Measurements from ENCODE around the gene RTRAF. TPM values are rescaled to one million over a fixed set of nuclear protein-coding genes. Genes with fewer than 3 reads are reported as not detected.
A peak's percentile ranks its signal among the peaks of the same experiment; 100 is the strongest.

RTRAF gene
- total RNA-seq: 100 to 1,000 TPM; 138 to 190 TPM

DNA sequence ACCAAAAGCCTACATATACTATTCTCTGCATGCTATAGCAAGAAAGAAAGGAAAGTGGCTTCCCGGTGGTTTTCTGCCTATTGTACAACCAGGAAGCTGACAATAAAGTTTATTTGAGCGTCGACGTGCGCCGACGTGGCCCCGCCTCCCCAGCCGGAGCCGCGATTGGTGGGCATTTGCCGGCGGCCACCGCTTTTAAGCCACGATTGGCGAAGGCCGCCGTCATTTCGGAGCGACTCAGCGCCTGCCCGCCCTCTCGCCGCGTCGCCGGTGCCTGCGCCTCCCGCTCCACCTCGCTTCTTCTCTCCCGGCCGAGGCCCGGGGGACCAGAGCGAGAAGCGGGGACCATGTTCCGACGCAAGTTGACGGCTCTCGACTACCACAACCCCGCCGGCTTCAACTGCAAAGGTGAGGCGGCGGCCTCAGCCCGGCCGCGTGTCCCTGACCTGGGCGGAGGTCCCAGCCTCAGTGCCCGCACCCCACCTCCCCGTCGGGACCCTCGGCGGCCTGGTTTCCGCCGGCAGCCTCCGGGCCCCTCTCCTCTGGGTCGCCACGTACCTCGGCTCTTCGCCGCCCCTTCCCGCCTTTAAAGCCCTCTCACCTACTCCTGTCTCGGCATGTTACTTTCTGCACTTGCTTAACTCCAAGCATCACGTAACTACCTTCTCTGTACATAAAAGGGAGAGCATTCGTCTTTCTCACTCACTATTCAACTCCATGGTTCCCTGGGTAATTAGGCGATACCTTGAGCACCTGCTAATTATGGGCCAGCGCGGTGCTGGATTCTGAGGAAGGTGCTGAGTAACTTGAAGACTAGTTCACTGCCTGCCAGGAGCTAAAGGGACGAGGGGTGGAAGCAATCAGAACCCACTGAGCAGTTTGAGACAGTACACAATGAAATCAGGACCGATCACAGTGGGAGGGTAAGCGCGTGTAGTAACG lies at the start of gene RTRAF:
Gene RTRAF (plus strand): TSS at position 254 of the 942 bp plus-strand sequence. CDS start 94 bp downstream, at position 348.
- Mint-ChIP-seq H3K9me3 (no peaks in the 10 kb centered on the region), H3K4me3 (peak within 1 kb of the TSS; percentile 92), H3K27ac (peak within 1 kb of the TSS; percentile 94), H3K36me3 (ENCODE audit: low read depth) (peaks cover 37% of the 10 kb centered on the region), H3K27me3 (no peaks in the 10 kb centered on the region), H3K4me1 (peaks cover 18% of the 10 kb centered on the region)
- peak; percentile 99 for ATAC-seq (replicated peaks)

DNA sequence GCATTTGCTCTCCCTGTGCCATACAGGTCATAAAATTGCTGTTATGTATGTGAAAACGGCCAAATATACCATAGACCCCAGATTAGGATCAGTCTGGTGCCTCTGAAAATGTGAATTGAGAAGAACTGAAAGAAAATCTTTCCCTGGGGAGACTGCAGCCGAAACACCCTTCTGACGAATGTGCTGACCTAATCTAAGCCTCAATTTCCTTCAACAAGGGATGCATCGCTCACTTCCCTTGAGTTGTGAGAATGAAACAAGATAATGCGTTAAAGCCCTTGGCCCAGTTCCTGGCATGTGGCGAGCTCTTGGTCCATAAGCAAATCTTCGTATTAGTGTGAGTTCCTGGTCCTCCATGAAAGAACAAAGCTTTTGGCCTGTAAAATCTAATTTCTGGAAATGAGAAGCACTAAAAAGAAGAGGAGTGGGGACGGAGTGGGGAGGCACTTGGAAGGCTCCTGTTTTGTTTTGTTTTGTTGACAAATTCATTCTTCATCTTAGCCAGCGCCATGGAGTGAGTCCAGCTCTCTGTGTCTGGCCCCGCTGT lies 49.5 kb upstream of the RTRAF start:
- Mint-ChIP-seq H3K4me1 (peaks cover 28% of the 10 kb centered on the region), H3K36me3 (ENCODE audit: low read depth) (peaks cover 55% of the 10 kb centered on the region), H3K27ac (peak overlapping the region; percentile 69), H3K9me3 (no peaks in the 10 kb centered on the region), H3K27me3 (no peaks in the 10 kb centered on the region), H3K4me3 (peak overlapping the region; percentile 50)
- peak; percentile 65 for ATAC-seq (replicated peaks)

DNA sequence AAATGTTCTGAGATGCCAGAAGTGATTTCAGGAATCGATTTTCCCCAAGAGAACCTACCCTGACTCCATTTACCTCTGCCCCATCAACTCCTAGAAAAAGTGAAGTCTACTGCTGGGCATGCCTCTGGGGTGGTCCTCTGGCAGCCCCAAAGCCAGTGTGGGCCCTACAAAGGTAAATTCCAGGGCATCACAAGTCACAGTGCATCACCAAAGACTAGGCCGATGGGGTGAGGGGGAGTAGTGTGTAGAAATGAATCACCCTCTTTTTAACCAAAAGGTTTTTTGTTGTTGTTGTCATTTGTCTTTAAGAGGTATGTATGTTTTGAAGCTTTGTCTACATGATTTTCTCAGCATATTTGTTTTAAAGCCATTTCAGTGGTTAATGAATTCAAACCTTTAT lies 46.4 kb upstream of the RTRAF start:
- peak; percentile 79 for ATAC-seq (replicated peaks)

DNA sequence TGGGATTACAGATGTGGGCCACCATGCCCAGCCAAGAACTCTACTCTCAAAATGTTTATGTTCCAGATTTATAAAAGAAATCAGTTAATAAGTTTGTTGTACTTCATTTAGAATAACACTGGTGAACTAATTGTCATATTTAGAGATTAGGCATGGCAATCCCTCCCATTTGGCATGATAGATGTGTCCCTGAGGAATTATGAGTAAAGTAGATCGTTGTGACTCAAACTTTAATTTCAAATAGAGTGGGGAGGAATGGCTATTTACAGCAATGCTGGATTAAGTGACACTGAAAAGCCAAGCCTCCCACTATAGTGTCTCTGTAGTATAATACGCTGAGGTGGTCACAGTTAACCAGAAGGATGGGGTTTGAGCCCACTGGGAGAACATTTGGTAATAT lies 39.3 kb upstream of the RTRAF start:
- no peaks in the 10 kb centered on the region for H3K27me3 Mint-ChIP-seq
- ATAC-seq (replicated peaks): no peak
- no peak overlapping the region for H3K4me3 Mint-ChIP-seq
- peaks cover 9% of the 10 kb centered on the region for H3K4me1 Mint-ChIP-seq
- peak overlapping the region; percentile 17 for H3K27ac Mint-ChIP-seq
- H3K36me3 Mint-ChIP-seq (ENCODE audit: low read depth): peaks cover 75% of the 10 kb centered on the region
- peaks cover 4% of the 10 kb centered on the region for H3K9me3 Mint-ChIP-seq

More for the DNA sequence above, 46.4 kb upstream of the RTRAF start:
- Mint-ChIP-seq H3K27ac (peak overlapping the region; percentile 85), H3K4me3 (peak overlapping the region; percentile 17), H3K27me3 (no peaks in the 10 kb centered on the region), H3K4me1 (peaks cover 33% of the 10 kb centered on the region), H3K9me3 (peaks cover 4% of the 10 kb centered on the region), H3K36me3 (ENCODE audit: low read depth) (peaks cover 73% of the 10 kb centered on the region)

DNA sequence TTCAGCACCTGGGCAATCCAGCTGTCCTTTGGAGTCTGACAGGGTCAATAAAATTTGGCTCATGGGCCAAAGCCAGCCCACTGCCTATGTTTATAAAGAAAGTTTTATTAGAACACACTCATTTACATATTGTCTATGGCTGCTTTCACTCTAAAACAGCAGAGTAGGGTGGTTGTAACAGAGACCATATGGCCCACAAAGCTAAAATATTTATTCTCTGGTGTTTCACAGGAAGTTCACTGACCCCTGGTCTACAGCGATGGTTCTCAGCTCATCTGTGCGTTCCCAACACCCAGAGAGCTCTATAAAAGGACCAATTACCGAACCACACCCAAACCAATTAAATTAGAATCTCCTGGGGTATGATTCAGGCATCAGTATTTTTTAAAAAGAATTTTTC lies 37.7 kb upstream of the RTRAF start:
- H3K4me1 Mint-ChIP-seq: peaks cover 5% of the 10 kb centered on the region
- H3K36me3 Mint-ChIP-seq (ENCODE audit: low read depth): peaks cover 75% of the 10 kb centered on the region
- no peaks in the 10 kb centered on the region for H3K27me3 Mint-ChIP-seq
- H3K4me3 Mint-ChIP-seq: no peak overlapping the region
- H3K9me3 Mint-ChIP-seq: no peaks in the 10 kb centered on the region
- H3K27ac Mint-ChIP-seq: no peak overlapping the region
- ATAC-seq (replicated peaks): no peak

DNA sequence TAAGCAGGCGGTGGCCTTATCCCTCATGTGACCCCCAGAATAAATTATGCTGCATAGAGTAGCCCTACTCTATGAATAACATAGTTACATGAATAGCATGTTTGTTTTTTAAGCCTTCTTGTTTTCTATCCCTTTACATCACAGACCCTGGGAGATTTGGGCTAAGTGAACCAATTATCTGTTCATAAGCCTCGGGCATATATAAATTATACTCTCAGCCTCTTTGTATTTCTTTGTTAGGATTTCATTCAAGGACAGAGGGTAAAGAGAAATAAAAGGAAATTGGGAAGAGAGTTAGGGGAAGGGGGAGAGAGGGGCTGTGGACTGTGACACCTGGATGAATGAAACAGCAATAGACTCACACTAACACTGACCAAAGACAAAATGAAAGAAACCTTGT lies 35.3 kb upstream of the RTRAF start:
- no peak overlapping the region for H3K4me3 Mint-ChIP-seq
- no peak for ATAC-seq (replicated peaks)
- H3K4me1 Mint-ChIP-seq: peaks cover 11% of the 10 kb centered on the region
- H3K36me3 Mint-ChIP-seq (ENCODE audit: low read depth): peaks cover 99% of the 10 kb centered on the region
- no peaks in the 10 kb centered on the region for H3K27me3 Mint-ChIP-seq
- H3K9me3 Mint-ChIP-seq: peaks cover 7% of the 10 kb centered on the region
- peak overlapping the region; percentile 31 for H3K27ac Mint-ChIP-seq

DNA sequence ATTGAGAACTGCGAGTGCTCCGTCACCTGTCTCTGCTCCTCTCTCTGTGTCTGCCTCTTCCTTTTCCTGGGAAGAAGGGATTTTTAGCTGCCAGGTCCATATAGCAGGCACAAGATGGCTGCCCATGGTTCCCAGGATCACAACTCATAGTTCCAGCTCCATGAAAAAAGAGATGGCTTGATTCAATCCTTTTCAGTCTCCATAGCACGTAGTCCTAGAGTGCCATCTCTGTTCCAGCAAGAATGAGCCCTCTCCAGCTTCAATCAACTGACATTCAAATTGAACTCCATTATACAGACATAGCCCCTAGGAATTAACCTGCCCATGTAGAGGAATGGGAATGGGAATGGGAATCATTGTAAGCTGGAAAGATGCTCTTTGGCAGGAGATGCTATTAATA lies 34.7 kb upstream of the RTRAF start:
- H3K4me3 Mint-ChIP-seq: no peak overlapping the region
- no peak overlapping the region for H3K27ac Mint-ChIP-seq
- ATAC-seq (replicated peaks): no peak
- peaks cover 100% of the 10 kb centered on the region for H3K36me3 Mint-ChIP-seq (ENCODE audit: low read depth)
- peaks cover 9% of the 10 kb centered on the region for H3K9me3 Mint-ChIP-seq
- H3K4me1 Mint-ChIP-seq: peaks cover 16% of the 10 kb centered on the region
- H3K27me3 Mint-ChIP-seq: no peaks in the 10 kb centered on the region

DNA sequence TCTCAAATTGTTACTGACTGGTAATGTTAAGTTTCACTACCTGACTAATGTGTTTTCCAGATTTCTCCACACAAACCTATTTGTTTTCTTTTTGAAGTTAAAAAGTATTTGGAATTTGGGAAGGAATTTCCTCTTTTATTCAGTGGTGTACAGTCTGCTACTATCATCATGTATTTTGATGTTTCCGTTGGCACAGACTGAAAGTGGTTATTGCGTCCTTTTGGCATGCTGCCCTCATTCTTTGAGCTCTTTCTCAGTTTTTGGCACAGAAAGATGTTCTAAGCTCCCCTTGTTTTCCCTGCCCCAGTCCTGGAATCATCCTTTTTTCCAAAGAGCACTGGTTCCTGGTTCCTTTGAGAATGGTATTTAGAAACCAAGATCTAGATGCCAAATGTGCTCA lies 31.4 kb upstream of the RTRAF start:
- no peak for ATAC-seq (replicated peaks)
- H3K9me3 Mint-ChIP-seq: peaks cover 9% of the 10 kb centered on the region
- H3K27me3 Mint-ChIP-seq: no peaks in the 10 kb centered on the region
- H3K36me3 Mint-ChIP-seq (ENCODE audit: low read depth): peaks cover 97% of the 10 kb centered on the region
- no peak overlapping the region for H3K4me3 Mint-ChIP-seq
- no peak overlapping the region for H3K27ac Mint-ChIP-seq
- H3K4me1 Mint-ChIP-seq: peaks cover 37% of the 10 kb centered on the region

DNA sequence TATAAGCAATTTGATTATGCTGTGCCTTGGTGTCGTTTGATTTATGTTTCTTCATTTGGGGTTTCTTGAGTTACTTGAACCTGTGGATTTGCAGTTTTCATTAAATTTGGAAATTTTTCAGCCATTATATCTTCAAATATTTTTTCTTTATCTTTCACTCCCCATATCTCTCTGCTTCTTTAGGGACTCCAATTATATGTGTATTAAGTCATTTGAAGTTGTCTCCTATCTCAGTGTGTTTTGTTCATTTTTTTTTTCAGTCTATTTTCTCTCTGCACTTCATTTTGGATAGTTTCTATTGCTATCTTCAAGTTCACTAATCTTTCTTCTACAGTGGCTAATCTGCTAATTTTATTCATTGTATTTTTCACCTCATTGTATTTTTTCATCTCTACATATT lies 29.4 kb upstream of the RTRAF start:
- Mint-ChIP-seq H3K36me3 (ENCODE audit: low read depth) (peaks cover 97% of the 10 kb centered on the region), H3K4me1 (peaks cover 35% of the 10 kb centered on the region), H3K27ac (peak overlapping the region; percentile 16), H3K27me3 (no peaks in the 10 kb centered on the region), H3K4me3 (no peak overlapping the region), H3K9me3 (peaks cover 9% of the 10 kb centered on the region)
- ATAC-seq (replicated peaks): no peak

DNA sequence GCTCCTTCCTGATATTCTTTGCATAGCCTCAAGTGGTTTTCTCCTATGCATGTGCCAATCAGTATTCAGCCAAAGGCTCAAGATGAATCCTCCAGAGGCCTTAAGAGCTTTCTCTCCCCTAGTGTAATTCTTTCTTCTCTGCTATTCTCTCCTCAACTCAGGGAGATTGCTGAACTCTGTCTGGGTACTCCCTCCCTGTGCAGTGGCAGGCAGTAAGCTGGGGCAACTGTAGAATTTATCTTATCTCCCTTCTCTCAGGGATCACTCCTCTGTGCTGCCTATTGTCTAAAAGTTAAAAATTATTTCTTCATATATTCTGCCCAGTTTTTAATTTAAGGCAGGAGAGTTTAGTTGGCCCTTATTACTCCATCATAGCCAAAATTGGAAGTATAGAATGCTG lies 28.5 kb upstream of the RTRAF start:
- Mint-ChIP-seq H3K4me1 (peaks cover 35% of the 10 kb centered on the region), H3K27ac (peak overlapping the region; percentile 23), H3K36me3 (ENCODE audit: low read depth) (peaks cover 97% of the 10 kb centered on the region), H3K9me3 (peaks cover 9% of the 10 kb centered on the region), H3K4me3 (no peak overlapping the region), H3K27me3 (no peaks in the 10 kb centered on the region)
- no peak for ATAC-seq (replicated peaks)

DNA sequence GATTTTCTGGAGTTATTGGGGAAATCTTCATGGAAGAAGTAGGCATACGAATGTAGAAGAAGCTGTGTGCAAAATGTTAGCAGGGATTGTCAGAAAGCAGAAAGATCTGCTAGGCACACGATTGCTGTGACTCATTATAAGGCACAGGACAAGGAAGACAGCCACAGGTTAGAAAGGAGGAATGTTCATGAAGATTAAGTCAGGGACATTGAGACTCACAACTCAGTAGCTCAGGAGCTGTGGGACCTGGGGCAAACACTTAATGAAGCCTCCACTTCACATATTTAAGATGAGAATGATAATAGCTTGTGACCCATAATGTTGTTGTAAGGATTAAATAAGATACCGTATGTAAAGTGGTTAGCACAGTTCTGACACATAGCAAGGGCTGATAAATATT lies 26.6 kb upstream of the RTRAF start:
- H3K27ac Mint-ChIP-seq: peak overlapping the region; percentile 49

DNA sequence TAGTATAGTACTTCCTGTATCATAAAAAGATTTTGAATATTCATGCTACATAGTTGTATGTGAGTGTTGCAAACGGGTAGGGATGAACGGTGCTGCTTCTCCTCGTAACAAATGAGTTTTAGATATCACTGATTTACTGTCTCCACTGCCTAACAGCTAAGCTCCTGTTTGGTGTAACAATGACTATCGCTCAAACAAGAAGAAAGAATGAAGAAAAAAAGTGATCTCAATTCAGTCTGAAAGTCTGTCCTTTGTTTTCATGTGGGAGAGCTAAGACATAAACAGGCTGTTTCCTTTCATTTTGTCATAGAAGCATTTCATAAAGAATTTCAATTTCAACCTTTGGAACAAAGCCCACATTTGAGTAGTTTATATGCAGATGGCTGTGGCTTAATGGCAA lies 26.1 kb upstream of the RTRAF start:
- ATAC-seq (replicated peaks): no peak

More for the DNA sequence above, 26.6 kb upstream of the RTRAF start:
- peaks cover 35% of the 10 kb centered on the region for H3K4me1 Mint-ChIP-seq
- no peaks in the 10 kb centered on the region for H3K27me3 Mint-ChIP-seq
- no peak for ATAC-seq (replicated peaks)
- H3K4me3 Mint-ChIP-seq: peak overlapping the region; percentile 2
- H3K36me3 Mint-ChIP-seq (ENCODE audit: low read depth): peaks cover 94% of the 10 kb centered on the region
- H3K9me3 Mint-ChIP-seq: peaks cover 9% of the 10 kb centered on the region

DNA sequence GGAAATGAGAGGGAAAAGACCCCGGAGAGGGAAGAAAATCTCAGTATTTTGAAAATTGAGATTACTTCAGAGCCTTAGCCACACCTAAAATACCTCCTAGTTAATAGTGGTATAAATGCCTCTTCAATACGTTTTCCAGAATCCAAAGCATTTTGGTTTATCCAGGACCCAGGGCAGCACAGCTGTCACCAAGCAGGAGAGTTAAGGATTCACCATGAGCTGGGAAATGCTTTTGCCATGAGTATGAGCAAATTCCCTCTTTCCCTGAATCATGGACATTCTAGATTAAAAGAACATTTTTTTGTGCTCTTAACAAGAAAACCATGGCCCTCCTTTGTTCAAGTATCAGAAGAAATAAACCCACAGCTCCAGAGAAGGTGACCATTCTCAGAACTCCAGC lies 21.8 kb upstream of the RTRAF start:
- Mint-ChIP-seq H3K27ac (no peak overlapping the region), H3K4me1 (peaks cover 3% of the 10 kb centered on the region), H3K27me3 (no peaks in the 10 kb centered on the region), H3K4me3 (no peak overlapping the region), H3K36me3 (ENCODE audit: low read depth) (peaks cover 76% of the 10 kb centered on the region), H3K9me3 (no peaks in the 10 kb centered on the region)
- ATAC-seq (replicated peaks): no peak

More for the DNA sequence above, 26.1 kb upstream of the RTRAF start:
- Mint-ChIP-seq H3K9me3 (peaks cover 6% of the 10 kb centered on the region), H3K36me3 (ENCODE audit: low read depth) (peaks cover 94% of the 10 kb centered on the region), H3K27ac (peak overlapping the region; percentile 49), H3K4me1 (peaks cover 35% of the 10 kb centered on the region), H3K27me3 (no peaks in the 10 kb centered on the region), H3K4me3 (peak overlapping the region; percentile 2)

DNA sequence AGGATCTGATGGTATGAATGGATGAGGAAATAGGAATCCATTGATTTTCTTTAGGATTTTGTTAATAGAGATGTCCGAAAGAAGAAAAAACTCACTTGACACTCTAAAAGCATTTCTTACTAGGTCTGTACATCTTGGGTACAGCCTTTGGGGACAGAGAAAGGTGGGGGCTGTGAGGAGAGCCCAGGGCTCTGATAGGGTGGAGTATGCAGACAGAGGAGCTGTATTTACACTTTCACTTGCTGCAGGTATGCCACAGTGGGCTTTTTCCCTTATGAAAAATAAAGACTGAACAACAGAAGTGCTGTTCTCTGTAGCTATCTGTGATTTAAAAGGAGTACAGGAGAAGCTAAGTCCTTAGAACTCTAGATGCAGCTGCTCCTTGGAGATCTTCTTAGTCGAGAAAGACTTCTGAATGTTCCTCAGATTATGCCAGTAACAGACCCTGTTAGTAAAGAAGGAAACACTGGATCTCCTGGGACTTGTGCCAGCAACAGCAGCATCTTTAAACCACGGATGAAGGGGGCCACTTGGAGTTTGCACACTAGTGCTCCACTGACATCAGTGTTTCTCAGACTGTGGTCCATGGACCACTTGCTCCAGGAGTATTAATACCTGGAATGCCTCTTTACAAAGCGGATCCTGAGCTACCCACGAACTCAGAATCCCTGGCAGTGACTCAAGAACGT lies 19.4 kb upstream of the RTRAF start:
- Mint-ChIP-seq H3K27ac (peak overlapping the region; percentile 6), H3K4me1 (no peaks in the 10 kb centered on the region), H3K27me3 (no peaks in the 10 kb centered on the region), H3K36me3 (ENCODE audit: low read depth) (peaks cover 51% of the 10 kb centered on the region), H3K4me3 (no peak overlapping the region), H3K9me3 (no peaks in the 10 kb centered on the region)
- no peak for ATAC-seq (replicated peaks)
